NAMALWA (cell line): ENCODE measurements around the gene RNF145.
"Not testable (repeated sequence)": the region's sequence is repeated elsewhere in the genome, so short reads cannot be mapped to it uniquely, and the experiment has no call there.

ENCODE experiments used
- DNase-seq: peaks from one replicate; pipeline ENCODE4 v3.0.0-alpha.2; 2015; ENCODE audit warnings: low spot score

Gene RNF145

GRCh38 chr5:159209438-159210209 lies at the start of gene RNF145:
RNF145 (minus strand) TSS chr5:159209553; CDS start chr5:159203617, 5,936 bp downstream.
- peak; percentile 88 for DNase-seq

GRCh38 chr5:159258361-159258760 lies 49.0 kb upstream of the RNF145 start:
- no peak for DNase-seq

GRCh38 chr5:159257629-159258283 lies 48.4 kb upstream of the RNF145 start:
- DNase-seq, result no peak

- DNase-seq, result no peak
Measured at GRCh38 chr5:159257007-159257406, 47.7 kb upstream of the RNF145 start.

- no peak for DNase-seq
Measured at GRCh38 chr5:159252195-159252594, 42.8 kb upstream of the RNF145 start.

GRCh38 chr5:159249158-159249557 lies 39.8 kb upstream of the RNF145 start:
- DNase-seq, result no peak

- no peak for DNase-seq
Measured at GRCh38 chr5:159244890-159245289, 35.5 kb upstream of the RNF145 start.

GRCh38 chr5:159244163-159244562 lies 34.8 kb upstream of the RNF145 start:
- DNase-seq, result no peak

GRCh38 chr5:159243385-159243784 lies 34.0 kb upstream of the RNF145 start:
- DNase-seq, result no peak

GRCh38 chr5:159242656-159243055 lies 33.3 kb upstream of the RNF145 start:
- no peak for DNase-seq

GRCh38 chr5:159241946-159242552 lies 32.7 kb upstream of the RNF145 start:
- DNase-seq, result peak; percentile 13

- no peak for DNase-seq
Measured at GRCh38 chr5:159240301-159240870, 31.0 kb upstream of the RNF145 start.

GRCh38 chr5:159235871-159236520 lies 26.6 kb upstream of the RNF145 start:
- DNase-seq, result not testable (repeated sequence)

- no peak for DNase-seq
Measured at GRCh38 chr5:159231167-159231566, 21.8 kb upstream of the RNF145 start.

GRCh38 chr5:159230657-159231056 lies 21.3 kb upstream of the RNF145 start:
- no peak for DNase-seq

- not testable (repeated sequence) for DNase-seq
Measured at GRCh38 chr5:159228097-159228496, 18.7 kb upstream of the RNF145 start.

GRCh38 chr5:159227452-159227851 lies 18.1 kb upstream of the RNF145 start:
- DNase-seq, result no peak

- no peak for DNase-seq
Measured at GRCh38 chr5:159226451-159226850, 17.1 kb upstream of the RNF145 start.

GRCh38 chr5:159224471-159224870 lies 15.1 kb upstream of the RNF145 start:
- DNase-seq, result no peak

- DNase-seq, result no peak
Measured at GRCh38 chr5:159223469-159223868, 14.1 kb upstream of the RNF145 start.

- DNase-seq, result no peak
Measured at GRCh38 chr5:159220206-159220605, 10.9 kb upstream of the RNF145 start.

- no peak for DNase-seq
Measured at GRCh38 chr5:159218595-159219023, 9.3 kb upstream of the RNF145 start.
